Measurements from ENCODE around the gene TSSC4.

Gene TSSC4

DNA sequence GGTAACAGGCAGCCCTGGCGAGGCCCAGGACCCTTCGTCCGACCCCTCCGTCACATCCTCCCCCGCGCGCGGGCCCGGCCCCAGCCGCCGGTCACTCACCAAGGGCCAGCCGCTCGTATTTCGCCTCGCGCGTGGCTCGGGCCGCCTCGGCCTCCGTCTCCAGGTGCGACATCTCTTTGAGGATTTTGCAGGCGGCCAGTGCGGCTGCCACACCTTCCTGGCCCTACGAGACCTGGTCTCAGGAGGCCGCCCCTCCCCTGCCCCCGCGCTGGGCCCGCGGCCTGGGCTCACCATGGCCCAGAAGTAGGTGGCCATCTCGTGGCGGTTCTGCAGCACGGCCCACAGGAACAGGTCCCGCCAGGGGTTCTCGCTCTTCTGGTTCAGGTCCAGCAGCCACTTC is 14.1 kb downstream of the TSSC4 start:
- Histone ChIP-seq H3K9me3 (ENCODE audit: severe bottlenecking) (no peaks in the 10 kb centered on the region), H3K4me3 (ENCODE audit: low read depth, low read length) (no peak overlapping the region), H3K27me3 (ENCODE audit: insufficient read depth, low read depth, severe bottlenecking) (no peaks in the 10 kb centered on the region), H3K36me3 (no peaks in the 10 kb centered on the region), H3K27ac (no peak overlapping the region)
- DNase-seq: no peak
- TF ChIP-seq, protein P1, sequence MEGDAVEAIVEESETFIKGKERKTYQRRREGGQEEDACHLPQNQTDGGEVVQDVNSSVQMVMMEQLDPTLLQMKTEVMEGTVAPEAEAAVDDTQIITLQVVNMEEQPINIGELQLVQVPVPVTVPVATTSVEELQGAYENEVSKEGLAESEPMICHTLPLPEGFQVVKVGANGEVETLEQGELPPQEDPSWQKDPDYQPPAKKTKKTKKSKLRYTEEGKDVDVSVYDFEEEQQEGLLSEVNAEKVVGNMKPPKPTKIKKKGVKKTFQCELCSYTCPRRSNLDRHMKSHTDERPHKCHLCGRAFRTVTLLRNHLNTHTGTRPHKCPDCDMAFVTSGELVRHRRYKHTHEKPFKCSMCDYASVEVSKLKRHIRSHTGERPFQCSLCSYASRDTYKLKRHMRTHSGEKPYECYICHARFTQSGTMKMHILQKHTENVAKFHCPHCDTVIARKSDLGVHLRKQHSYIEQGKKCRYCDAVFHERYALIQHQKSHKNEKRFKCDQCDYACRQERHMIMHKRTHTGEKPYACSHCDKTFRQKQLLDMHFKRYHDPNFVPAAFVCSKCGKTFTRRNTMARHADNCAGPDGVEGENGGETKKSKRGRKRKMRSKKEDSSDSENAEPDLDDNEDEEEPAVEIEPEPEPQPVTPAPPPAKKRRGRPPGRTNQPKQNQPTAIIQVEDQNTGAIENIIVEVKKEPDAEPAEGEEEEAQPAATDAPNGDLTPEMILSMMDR (IDR thresholded peaks at IDR 0.05; ENCODE audit: low read depth, low read length): no peak

DNA sequence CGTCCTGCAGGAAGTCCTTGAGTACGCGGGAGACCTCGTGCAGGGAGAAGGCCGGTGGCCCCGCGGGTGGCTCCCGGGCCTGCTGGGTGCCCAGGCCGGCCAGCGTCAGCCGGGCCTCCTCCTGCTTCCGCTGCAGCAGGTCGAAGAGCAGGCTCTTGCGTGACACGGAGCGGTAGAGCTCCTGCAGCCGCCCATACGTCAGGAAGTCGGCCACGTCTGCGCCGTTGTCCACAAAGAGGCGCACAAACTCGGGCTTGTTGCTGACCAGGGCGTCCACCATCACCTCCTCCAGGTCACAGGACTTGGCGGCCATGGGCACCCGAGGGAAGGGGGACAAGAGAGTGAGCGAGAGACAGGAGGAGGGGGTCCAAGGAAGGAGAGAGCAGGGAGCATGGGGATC is 14.6 kb downstream of the TSSC4 start:
- Histone ChIP-seq H3K4me3 (ENCODE audit: low read depth, low read length) (no peak overlapping the region), H3K36me3 (no peaks in the 10 kb centered on the region), H3K9me3 (ENCODE audit: severe bottlenecking) (no peaks in the 10 kb centered on the region), H3K27ac (no peak overlapping the region), H3K27me3 (ENCODE audit: insufficient read depth, low read depth, severe bottlenecking) (no peaks in the 10 kb centered on the region)
- no peak for DNase-seq
- TF ChIP-seq, protein P1 (IDR thresholded peaks at IDR 0.05; ENCODE audit: low read depth, low read length): no peak

GRCh38 chr11:2415601-2416380 is 15.2 kb downstream of the TSSC4 start:
- H3K27ac ChIP-seq: no peak overlapping the region
- no peak overlapping the region for H3K4me3 ChIP-seq (ENCODE audit: low read depth, low read length)
- no peaks in the 10 kb centered on the region for H3K36me3 ChIP-seq
- H3K9me3 ChIP-seq (ENCODE audit: severe bottlenecking): no peaks in the 10 kb centered on the region
- H3K27me3 ChIP-seq (ENCODE audit: insufficient read depth, low read depth, severe bottlenecking): peaks cover 5% of the 10 kb centered on the region
- no peak for DNase-seq
- TF ChIP-seq, protein P1 (IDR thresholded peaks at IDR 0.05; ENCODE audit: low read depth, low read length): peak; percentile 16; the same call in 1 of the 2 replicates

GRCh38 chr11:2416765-2417164 is 16.2 kb downstream of the TSSC4 start:
- no peak for DNase-seq
- Histone ChIP-seq H3K27me3 (ENCODE audit: insufficient read depth, low read depth, severe bottlenecking) (peaks cover 15% of the 10 kb centered on the region), H3K9me3 (ENCODE audit: severe bottlenecking) (no peaks in the 10 kb centered on the region), H3K36me3 (no peaks in the 10 kb centered on the region), H3K27ac (no peak overlapping the region), H3K4me3 (ENCODE audit: low read depth, low read length) (no peak overlapping the region)
- TF ChIP-seq, protein P1 (IDR thresholded peaks at IDR 0.05; ENCODE audit: low read depth, low read length): no peak

GRCh38 chr11:2417856-2418692 is 17.5 kb downstream of the TSSC4 start:
- H3K36me3 ChIP-seq: no peaks in the 10 kb centered on the region
- TF ChIP-seq, protein P1 (IDR thresholded peaks at IDR 0.05; ENCODE audit: low read depth, low read length): no peak
- no peak for DNase-seq
- peaks cover 26% of the 10 kb centered on the region for H3K27me3 ChIP-seq (ENCODE audit: insufficient read depth, low read depth, severe bottlenecking)
- no peak overlapping the region for H3K4me3 ChIP-seq (ENCODE audit: low read depth, low read length)
- H3K9me3 ChIP-seq (ENCODE audit: severe bottlenecking): no peaks in the 10 kb centered on the region
- no peak overlapping the region for H3K27ac ChIP-seq

Measured in WERI-Rb-1 (cell line).